ENCODE results near the gene APP.

APP gene

DNA sequence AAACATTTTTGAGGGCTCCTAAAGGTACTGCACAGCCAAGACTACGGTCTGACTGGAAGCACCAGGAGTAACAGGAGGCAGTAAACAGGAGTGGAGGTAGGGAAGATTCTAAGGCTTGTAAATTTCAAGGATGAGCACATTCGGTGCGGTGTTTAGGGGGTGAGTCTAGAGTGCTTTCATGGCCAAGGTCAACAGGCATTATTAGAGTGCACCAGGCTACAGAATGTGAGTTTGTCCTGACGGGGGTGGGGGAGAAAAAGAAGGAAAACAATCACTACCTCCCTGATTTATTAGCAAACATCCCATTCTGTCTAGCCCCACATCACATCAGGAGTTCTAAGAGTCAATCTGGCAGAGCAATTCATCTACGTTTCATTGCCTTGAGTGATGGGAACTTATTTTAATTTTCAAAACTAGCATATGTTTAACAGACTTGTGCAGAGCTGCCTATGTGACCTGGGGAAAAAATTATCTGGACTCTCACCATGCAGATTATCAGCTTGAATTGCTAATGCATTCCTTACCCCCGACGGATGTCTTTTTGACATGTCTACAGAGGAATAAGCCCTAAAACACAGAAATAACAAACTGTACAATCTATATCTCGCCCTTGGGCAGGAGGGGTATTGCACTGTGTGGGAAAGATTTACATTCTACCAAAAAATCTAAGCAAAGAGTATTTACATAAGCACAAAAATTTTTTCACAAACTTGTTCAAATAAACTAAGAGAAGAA is 45.0 kb downstream of the APP start:
- Mint-ChIP-seq H3K27me3 (ENCODE audit: low read depth, poor library complexity) (no peaks in the 10 kb centered on the region), H3K27ac (peak overlapping the region; percentile 68), H3K4me1 (peaks cover 46% of the 10 kb centered on the region), H3K9me3 (no peaks in the 10 kb centered on the region), H3K36me3 (ENCODE audit: low read depth) (peaks cover 15% of the 10 kb centered on the region), H3K4me3 (no peak overlapping the region)
- TF ChIP-seq, protein P1, sequence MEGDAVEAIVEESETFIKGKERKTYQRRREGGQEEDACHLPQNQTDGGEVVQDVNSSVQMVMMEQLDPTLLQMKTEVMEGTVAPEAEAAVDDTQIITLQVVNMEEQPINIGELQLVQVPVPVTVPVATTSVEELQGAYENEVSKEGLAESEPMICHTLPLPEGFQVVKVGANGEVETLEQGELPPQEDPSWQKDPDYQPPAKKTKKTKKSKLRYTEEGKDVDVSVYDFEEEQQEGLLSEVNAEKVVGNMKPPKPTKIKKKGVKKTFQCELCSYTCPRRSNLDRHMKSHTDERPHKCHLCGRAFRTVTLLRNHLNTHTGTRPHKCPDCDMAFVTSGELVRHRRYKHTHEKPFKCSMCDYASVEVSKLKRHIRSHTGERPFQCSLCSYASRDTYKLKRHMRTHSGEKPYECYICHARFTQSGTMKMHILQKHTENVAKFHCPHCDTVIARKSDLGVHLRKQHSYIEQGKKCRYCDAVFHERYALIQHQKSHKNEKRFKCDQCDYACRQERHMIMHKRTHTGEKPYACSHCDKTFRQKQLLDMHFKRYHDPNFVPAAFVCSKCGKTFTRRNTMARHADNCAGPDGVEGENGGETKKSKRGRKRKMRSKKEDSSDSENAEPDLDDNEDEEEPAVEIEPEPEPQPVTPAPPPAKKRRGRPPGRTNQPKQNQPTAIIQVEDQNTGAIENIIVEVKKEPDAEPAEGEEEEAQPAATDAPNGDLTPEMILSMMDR (IDR thresholded peaks at IDR 0.05), result no peak
- no peak for DNase-seq

DNA sequence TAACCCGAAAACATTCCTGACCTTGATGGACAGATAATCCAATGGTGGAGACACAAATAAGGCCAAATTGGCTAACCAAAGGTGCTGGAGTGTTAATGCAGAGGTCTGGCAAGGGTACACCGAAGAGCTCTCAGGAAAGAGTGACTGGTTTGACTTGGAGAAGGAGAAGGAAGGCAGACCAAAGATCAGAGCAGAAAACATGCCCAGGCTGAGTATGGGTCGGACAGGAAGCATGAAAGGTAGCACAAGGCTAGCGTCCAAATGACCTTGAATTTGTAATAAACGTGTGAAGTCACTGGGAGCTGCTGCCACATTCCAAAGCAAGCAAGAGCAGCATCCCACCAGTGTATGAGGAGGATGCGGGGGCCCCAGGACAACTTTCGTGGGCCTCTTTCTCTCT is 45.7 kb downstream of the APP start:
- Mint-ChIP-seq H3K36me3 (ENCODE audit: low read depth) (peaks cover 10% of the 10 kb centered on the region), H3K27me3 (ENCODE audit: low read depth, poor library complexity) (no peaks in the 10 kb centered on the region), H3K27ac (no peak overlapping the region), H3K4me3 (no peak overlapping the region), H3K4me1 (peaks cover 46% of the 10 kb centered on the region), H3K9me3 (no peaks in the 10 kb centered on the region)
- DNase-seq, result peak; percentile 4
- TF ChIP-seq, protein P1 (IDR thresholded peaks at IDR 0.05), result no peak

GRCh38 chr21:26124421-26124833 is 46.1 kb downstream of the APP start:
- H3K36me3 Mint-ChIP-seq (ENCODE audit: low read depth), result peaks cover 10% of the 10 kb centered on the region
- H3K27me3 Mint-ChIP-seq (ENCODE audit: low read depth, poor library complexity), result no peaks in the 10 kb centered on the region
- H3K4me1 Mint-ChIP-seq, result peaks cover 46% of the 10 kb centered on the region
- no peak overlapping the region for H3K27ac Mint-ChIP-seq
- DNase-seq, result no peak
- TF ChIP-seq, protein P1 (IDR thresholded peaks at IDR 0.05), result no peak
- no peak overlapping the region for H3K4me3 Mint-ChIP-seq
- H3K9me3 Mint-ChIP-seq, result no peaks in the 10 kb centered on the region

DNA sequence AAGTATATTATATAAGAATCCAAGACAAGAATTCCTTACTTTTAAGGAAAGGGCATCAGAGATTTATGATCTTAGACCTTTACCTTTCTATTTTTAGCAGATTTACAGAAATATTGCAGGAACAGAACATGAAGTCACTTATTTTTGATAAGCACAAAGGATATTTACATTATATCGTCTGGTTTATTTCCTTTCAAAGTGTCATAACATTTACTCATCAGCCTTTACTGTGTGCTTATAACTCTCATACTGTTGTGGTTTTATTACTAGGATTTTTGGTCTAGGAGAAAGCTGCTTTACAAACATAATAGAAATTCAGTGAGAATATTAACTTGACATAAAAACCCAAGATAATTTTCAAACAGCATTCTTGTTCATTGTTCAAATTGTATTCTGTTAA is 47.6 kb downstream of the APP start:
- H3K36me3 Mint-ChIP-seq (ENCODE audit: low read depth), result peaks cover 4% of the 10 kb centered on the region
- no peak overlapping the region for H3K4me3 Mint-ChIP-seq
- TF ChIP-seq, protein P1 (IDR thresholded peaks at IDR 0.05), result no peak
- peaks cover 37% of the 10 kb centered on the region for H3K4me1 Mint-ChIP-seq
- no peaks in the 10 kb centered on the region for H3K9me3 Mint-ChIP-seq
- DNase-seq, result no peak
- no peak overlapping the region for H3K27ac Mint-ChIP-seq
- no peaks in the 10 kb centered on the region for H3K27me3 Mint-ChIP-seq (ENCODE audit: low read depth, poor library complexity)

DNA sequence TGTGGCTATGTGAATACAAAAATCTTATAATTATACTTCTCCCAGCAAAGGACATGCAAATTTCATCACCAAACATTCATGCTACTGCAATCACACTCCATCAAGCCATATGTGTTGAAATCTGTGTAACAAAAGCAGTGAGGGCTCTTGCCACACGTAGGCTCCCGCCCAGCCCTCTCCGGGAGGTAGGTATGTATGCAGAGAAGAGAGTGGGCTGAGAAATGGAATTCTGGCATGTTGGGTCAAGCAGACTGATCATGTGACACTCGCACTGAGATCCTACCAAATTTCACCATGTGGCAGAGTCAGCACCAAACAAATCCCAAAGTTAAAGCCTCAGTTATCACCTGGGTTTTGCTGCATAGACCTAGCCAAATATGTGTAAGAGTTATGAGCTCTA is 49.7 kb downstream of the APP start:
- Mint-ChIP-seq H3K4me1 (peaks cover 34% of the 10 kb centered on the region), H3K4me3 (no peak overlapping the region), H3K36me3 (ENCODE audit: low read depth) (peaks cover 4% of the 10 kb centered on the region), H3K27me3 (ENCODE audit: low read depth, poor library complexity) (no peaks in the 10 kb centered on the region), H3K27ac (peak overlapping the region; percentile 72), H3K9me3 (no peaks in the 10 kb centered on the region)
- TF ChIP-seq, protein P1 (IDR thresholded peaks at IDR 0.05), result no peak
- DNase-seq, result no peak

DNA sequence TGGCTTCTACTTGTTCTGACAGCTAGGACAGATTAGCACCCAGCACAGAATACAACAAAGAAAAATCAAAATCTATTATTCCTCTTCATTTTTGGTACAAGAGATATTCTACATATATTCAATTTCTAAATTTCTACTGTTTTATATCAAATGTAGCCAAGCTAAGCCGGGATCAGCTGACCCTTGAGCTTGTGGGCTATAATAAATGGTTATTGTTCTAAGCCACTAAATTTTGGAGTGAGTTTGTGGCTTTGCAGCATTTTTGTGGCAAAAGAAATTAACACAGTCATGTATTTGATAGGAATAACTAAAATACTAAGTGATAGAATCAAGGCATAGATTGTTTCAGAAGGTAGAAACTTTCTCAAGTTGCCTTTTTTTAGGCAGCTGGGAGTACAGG is 50.7 kb downstream of the APP start:
- H3K36me3 Mint-ChIP-seq (ENCODE audit: low read depth), result peaks cover 9% of the 10 kb centered on the region
- no peak overlapping the region for H3K4me3 Mint-ChIP-seq
- no peaks in the 10 kb centered on the region for H3K9me3 Mint-ChIP-seq
- no peak for DNase-seq
- no peak overlapping the region for H3K27ac Mint-ChIP-seq
- H3K27me3 Mint-ChIP-seq (ENCODE audit: low read depth, poor library complexity), result no peaks in the 10 kb centered on the region
- TF ChIP-seq, protein P1 (IDR thresholded peaks at IDR 0.05), result no peak
- peaks cover 31% of the 10 kb centered on the region for H3K4me1 Mint-ChIP-seq

Data from nephron progenitor cell (in vitro differentiated cells).